ENCODE results near the gene VPS13D. TPM values are rescaled to one million over a fixed set of nuclear protein-coding genes. Genes with fewer than 3 reads are reported as not detected.

The VPS13D gene
- polyA plus RNA-seq, 1 of the 3 experiments (the other 2 are of a cell fraction) = 15.0 TPM

GRCh38 chr1:12181568-12181967 lies 48.3 kb upstream of the VPS13D start (continued):
- no peak for TF ChIP-seq NRF1 (IDR thresholded peaks at IDR 0.05; ENCODE audit: low read depth, low read length)
- no peak for TF ChIP-seq SMC3 (IDR thresholded peaks at IDR 0.05; ENCODE audit: low read depth, low read length)
- no peak for TF ChIP-seq ELF1 (IDR thresholded peaks at IDR 0.05)
- no peak for TF ChIP-seq GATA2 (CRISPR knock-in tag; IDR thresholded peaks at IDR 0.05)
- TF ChIP-seq MXI1 (IDR thresholded peaks at IDR 0.05; ENCODE audit: low read depth, low read length) = no peak
- no peak for TF ChIP-seq FOXJ3 (CRISPR knock-in tag; IDR thresholded peaks at IDR 0.05)
- TF ChIP-seq USF2 (IDR thresholded peaks at IDR 0.05; ENCODE audit: borderline replicate concordance, low read depth, low read length) = no peak
- TF ChIP-seq RCOR1 (IDR thresholded peaks at IDR 0.05; ENCODE audit: low read length) = no peak
- no peak for TF ChIP-seq YY1 (IDR thresholded peaks at IDR 0.05; ENCODE audit: low read depth)
- no peak for TF ChIP-seq RXRA (IDR thresholded peaks at IDR 0.05; ENCODE audit: borderline replicate concordance, low read depth)

- H2AFZ ChIP-seq (ENCODE audit: low read depth) = no peak overlapping the region
- H3K27ac ChIP-seq (ENCODE audit: low read depth in 2 of 2, low read length in 1 of 2) = no peak overlapping the region
- no peaks in the 10 kb centered on the region for H3K79me2 ChIP-seq (ENCODE audit: insufficient read depth)
- no peak for TF ChIP-seq EZH2phosphoT487 (IDR thresholded peaks at IDR 0.05; ENCODE audit: borderline replicate concordance, low read depth)
- TF ChIP-seq ELF1 (IDR thresholded peaks at IDR 0.05) = no peak
- no peak for TF ChIP-seq TCF12 (IDR thresholded peaks at IDR 0.05)
- no peak for TF ChIP-seq PBX3 (IDR thresholded peaks at IDR 0.05)
- no peak for TF ChIP-seq RCOR1 (IDR thresholded peaks at IDR 0.05; ENCODE audit: low read length)
- no peak for TF ChIP-seq ZBTB33 (IDR thresholded peaks at IDR 0.05; ENCODE audit: borderline replicate concordance, low read depth)
- no peak for TF ChIP-seq FOXJ3 (CRISPR knock-in tag; IDR thresholded peaks at IDR 0.05)
- TF ChIP-seq SMC3 (IDR thresholded peaks at IDR 0.05; ENCODE audit: low read depth, low read length) = no peak
- no peak for TF ChIP-seq SIN3A (IDR thresholded peaks at IDR 0.05; ENCODE audit: borderline replicate concordance, low read depth, low read length)
- TF ChIP-seq REST (IDR thresholded peaks at IDR 0.05; ENCODE audit: low read depth, low read length) = no peak
- no peak for TF ChIP-seq RFX5 (IDR thresholded peaks at IDR 0.05; ENCODE audit: low read length)
- TF ChIP-seq YY1 (IDR thresholded peaks at IDR 0.05; ENCODE audit: low read depth) = no peak
- CTCF ChIA-PET = interaction anchor here (0.9 to 6.2 kb wide), 4 partner anchors 17 to 438 kb away, joined by 3 to 79 read pairs (median 6); no protein-coding TSS in a partner anchor
- H3K9me3 ChIP-seq = no peaks in the 10 kb centered on the region
- no peaks in the 10 kb centered on the region for H3K36me3 ChIP-seq (replicated peaks in 1 of 2; ENCODE audit: control insufficient read depth in 1 of 2, insufficient read depth in 2 of 2, low read length in 1 of 2)
- POLR2A ChIA-PET = no interaction called here
- DNase-seq = no peak
- H3K9me2 ChIP-seq = no peaks in the 10 kb centered on the region
- H3F3A ChIP-seq (replicated peaks; ENCODE audit: insufficient read depth) = peaks cover 4% of the 10 kb centered on the region
- H3K27me3 ChIP-seq (ENCODE audit: insufficient read depth) = no peaks in the 10 kb centered on the region
- no peak overlapping the region for H3K4me2 ChIP-seq
- WGBS (ENCODE audit: low lambda C conversion rate) = 75% methylated on average over 4 of the region's 4 CpGs
- H3K4me1 ChIP-seq (ENCODE audit: control insufficient read depth in 1 of 2, insufficient read depth in 2 of 2, low read depth in 1 of 2, low read length in 1 of 2) = peaks cover 17 to 35% of the 10 kb centered on the region in 2 experiments
- H3K4me3 ChIP-seq (ENCODE audit: low read depth in 2 of 2, low read length in 1 of 2) = no peak overlapping the region
- no peak overlapping the region for H3K9ac ChIP-seq
- no peaks in the 10 kb centered on the region for H4K20me1 ChIP-seq (ENCODE audit: insufficient read depth)
These were observed 47.3 kb upstream of the VPS13D start for GRCh38 chr1:12182410-12182984.

All from SK-N-SH (cell line).